ENCODE results near the gene COLQ.
"Not testable (repeated sequence)": the region's sequence is repeated elsewhere in the genome, so short reads cannot be mapped to it uniquely, and the experiment has no call there.

COLQ gene

DNA sequence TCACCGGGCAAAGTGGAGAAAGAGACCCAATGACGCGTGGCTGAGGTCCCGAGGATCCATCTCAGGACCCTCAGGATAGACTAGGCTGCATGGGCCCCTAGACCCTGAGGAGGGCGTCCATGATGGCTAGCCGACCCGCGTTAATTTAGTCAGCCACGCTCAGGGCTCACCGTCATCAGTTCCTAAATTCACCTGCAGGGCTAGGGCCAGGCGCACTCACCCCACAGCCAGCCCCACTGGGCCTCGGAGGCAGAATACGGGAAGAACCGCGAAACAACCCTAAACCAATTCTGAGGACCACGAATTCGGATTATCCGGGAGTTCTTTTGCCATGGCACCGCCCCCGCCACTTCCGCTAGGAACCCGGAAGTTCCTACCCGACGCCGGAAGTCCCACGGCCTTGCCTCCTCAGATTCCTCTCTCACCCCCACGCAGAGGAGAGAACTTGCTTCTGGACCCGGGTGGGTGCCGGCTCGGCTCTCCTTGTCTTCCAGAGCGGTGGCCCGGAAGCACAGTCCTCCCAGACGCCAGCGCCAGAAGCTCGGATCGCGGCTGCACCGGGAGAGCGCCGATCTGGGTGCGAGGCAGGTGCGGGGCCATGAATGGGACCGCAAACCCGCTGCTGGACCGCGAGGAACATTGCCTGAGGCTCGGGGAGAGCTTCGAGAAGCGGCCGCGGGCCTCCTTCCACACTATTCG lies 94.2 kb downstream of the COLQ start, which contains the start of the genes EAF1 and METTL6:
Gene EAF1 (plus strand): TSS at position 417 of the 699 bp plus-strand sequence. CDS start 182 bp downstream, at position 599.
Gene METTL6 (minus strand): TSS at position 363 of the 699 bp plus-strand sequence. CDS start 1,033 bp downstream, outside the sequence.
- DNase-seq (ENCODE audit: low read depth in 2 of 2), result peak; percentile 67 to 77

GRCh38 chr3:15426579-15427118 lies 94.9 kb downstream of the COLQ start:
- no peak for DNase-seq (ENCODE audit: low read depth in 2 of 2)

DNA sequence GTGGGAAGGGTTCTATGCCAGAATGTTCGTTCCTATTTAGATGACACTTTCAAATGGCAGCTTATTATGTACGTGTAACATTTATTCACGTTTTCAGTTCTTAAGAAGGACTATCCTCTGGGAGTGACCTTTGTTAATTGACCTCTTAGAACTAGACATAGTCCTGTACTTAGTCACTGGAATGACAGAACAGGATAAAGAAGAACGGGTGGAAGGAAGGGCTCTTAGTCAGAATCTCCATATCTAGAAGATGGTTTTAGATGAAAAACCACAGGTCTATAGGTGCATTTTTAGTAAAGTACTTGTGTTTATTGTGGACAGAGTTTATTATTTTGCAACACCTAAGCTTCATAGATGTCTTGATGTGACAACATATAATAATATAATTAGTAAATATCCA lies 100.6 kb downstream of the COLQ start:
- DNase-seq (ENCODE audit: low read depth in 2 of 2), result no peak

DNA sequence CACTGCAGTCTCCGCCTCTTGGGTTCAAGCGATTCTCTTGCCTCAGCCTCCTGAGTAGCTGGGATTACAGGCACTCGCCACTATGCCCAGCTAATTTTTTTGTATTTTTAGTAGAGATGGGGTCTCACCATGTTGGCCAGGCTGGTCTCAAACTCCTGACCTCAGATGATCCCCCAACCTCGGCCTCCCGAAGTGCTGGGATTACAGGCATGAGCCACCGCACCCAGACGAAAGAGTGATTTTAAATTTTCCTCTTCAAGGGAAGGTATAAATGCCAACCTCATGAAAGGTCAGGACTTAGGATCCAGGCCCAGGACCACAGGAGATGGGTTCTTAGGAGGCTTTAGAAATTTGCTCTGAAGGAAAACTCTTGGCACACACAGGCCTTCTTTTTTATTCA lies 110.5 kb downstream of the COLQ start:
- DNase-seq (ENCODE audit: low read depth in 2 of 2), result not testable (repeated sequence)

DNA sequence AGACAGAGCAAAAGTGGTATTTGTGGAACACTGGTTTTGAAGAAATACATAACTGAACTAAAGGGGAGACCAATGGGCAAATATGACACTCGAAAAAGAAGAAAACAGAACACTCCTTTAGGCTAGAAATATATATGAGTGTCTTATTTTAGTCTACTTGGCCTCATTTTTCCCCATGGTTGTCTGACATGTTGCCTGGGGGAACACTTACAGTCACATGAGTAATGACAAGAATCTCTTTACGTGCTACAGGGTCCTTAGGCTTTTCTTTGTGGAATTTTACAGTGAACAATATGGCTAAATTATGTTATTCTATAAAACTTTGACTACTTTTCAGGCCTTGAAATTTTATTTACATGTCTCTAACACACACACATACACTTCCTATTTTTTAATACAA lies 111.7 kb downstream of the COLQ start:
- DNase-seq (ENCODE audit: low read depth in 2 of 2), result no peak

DNA sequence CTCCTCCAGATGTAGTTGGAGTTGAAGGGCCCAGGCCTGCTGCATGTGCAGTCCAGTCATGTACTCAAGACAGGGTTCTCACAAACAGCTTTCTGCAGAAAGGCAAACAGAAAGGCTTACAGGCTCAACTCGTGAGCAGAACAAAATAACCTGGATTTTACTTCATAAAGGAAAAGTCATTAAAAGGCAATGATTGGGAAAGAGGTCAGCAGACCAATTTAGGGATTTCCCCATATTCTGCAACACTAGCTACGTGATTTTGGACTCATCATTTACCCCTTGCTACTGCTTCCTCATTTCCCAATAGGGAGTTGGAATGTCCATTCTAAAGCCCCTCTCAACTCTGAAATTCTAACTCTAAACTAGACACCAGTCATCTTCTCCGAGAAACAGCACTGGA lies 112.3 kb downstream of the COLQ start:
- no peak for DNase-seq (ENCODE audit: low read depth in 2 of 2)

DNA sequence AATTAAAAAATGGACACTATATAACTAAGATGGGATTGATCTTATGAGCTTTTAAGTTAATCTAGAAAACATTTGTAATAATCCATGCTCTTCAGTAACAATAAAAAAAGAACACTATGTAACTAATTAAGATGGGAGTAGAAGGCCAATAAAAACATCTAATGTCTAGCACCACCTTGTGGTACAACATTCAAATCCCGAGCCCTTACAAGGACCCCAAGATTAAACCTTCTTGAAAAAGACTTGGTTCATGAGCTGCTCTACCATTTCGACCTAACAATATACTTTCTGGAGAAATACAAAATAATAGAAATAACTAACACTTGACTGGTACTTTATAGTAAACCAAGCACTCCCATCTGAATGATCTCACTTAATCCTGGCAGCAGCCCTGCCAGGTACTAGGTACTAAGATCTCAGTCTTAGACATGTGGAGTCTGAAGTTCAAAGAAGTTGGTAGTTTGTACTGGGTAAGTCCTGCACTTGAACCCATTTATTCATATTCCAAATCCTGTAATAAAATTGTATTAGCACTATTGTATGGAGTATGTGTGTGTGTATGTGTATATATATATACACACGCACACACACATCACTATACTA lies 116.0 kb downstream of the COLQ start:
- DNase-seq (ENCODE audit: low read depth in 2 of 2), result no peak

- DNase-seq (ENCODE audit: low read depth in 2 of 2), result no peak
Measured at GRCh38 chr3:15404767-15405166, 116.7 kb downstream of the COLQ start.

DNA sequence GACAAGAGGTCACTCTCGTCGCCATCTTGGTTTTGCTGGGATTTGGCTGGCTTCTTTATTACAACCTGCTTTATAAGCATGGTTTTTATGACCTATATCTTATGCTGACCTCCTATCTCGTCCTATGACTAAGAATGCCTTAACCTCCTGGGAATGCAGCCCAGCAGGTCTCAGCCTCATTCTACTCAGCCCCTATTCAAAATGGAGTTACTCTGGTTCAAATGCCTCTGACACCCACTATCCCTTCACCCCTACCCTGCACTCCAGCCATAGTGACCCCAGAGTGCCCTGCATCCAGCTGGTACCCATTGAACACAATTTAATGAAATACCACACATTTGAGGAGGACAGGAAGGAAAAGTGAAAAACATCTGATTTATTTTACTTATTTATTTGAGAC lies 117.5 kb downstream of the COLQ start:
- no peak for DNase-seq (ENCODE audit: low read depth in 2 of 2)

DNA sequence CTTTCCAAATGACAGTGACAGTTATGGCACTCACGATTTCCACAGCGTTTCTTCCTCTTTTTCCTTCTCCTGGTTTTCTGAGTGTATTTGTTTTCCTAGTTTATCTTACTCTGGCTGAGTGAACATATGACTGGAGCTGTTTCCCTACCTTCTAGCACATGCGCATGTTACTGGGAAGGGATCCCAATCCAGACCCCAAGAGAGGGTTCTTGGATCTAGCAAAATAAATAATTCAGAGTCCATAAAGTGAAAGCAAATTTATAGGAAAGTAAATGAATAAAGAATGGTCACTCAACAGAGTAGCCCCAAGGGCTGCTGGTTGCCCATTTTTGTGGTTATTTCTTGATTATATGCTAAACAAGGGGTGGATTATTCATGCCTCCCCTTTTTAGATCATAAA lies 118.0 kb downstream of the COLQ start:
- no peak for DNase-seq (ENCODE audit: low read depth in 2 of 2)

- DNase-seq (ENCODE audit: low read depth in 2 of 2), result no peak
Measured at GRCh38 chr3:15401936-15402335, 119.6 kb downstream of the COLQ start.
